NCI-H1694 (cell line): ENCODE results near the gene CFAP99.

Source experiments
- DNase-seq: peaks from one replicate; lab custom pipeline; 2025; lab: John Stamatoyannopoulos, UW

Gene CFAP99

DNA sequence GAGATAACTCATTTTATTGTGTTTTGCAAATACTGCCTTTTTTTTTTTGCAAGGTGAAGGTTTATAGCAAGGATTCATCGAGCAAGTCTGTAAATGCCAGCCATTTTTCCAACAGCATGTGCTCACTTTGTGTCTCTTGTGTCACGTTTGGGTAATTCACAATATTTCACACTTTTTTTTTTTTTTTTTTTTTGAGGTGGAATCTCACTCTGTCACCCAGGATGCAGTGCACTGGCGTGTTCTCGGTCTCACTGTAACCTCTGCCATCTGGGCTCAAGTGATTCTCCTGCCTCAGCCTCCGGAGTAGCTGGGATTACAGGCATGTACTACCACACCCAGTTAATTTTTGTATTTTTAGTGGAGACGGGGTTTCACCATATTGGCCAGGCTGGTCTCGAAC is 52.0 kb downstream of the CFAP99 start:
- DNase-seq: no peak

GRCh38 chr4:2472187-2472586 is 53.4 kb downstream of the CFAP99 start:
- DNase-seq: no peak

DNA sequence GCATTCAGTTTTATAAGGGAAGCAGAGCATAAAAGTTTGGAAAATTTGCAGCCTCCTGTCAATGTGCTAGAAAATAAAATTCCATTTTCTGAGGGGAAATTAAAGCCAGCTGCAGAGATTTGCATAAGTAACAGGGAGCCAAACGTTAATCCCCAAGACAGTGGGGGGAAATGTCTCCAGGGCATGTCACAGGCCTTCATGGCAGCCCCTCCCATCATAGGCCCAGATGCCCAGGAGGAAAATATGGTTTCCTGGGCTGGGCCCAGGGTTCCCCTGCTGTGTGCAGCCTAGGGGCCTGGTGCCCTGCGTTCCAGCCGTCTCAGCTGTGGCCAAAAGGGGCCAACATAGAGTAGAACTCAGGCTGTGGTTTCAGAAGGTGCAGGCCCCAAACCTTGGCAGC is 59.5 kb downstream of the CFAP99 start:
- no peak for DNase-seq

DNA sequence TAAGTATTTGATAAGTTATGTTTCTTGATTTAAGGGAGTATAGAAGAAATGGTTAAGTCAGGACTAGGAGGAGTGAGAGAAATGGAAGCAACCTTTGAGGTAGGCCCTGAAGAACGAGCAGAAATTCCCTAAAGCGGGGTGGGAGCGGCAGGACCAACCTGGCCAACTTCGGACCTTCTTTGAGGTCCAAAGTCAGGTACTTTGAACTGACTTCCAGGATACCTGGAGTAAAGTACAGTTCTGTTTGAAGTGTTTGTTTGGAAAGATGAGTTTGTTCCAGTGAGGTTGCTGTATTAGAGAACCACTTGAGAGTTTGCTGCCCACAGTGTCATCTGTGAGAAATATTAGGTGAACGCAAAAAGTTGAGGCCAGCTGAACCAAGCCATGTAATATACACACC is 61.9 kb downstream of the CFAP99 start:
- DNase-seq: no peak

DNA sequence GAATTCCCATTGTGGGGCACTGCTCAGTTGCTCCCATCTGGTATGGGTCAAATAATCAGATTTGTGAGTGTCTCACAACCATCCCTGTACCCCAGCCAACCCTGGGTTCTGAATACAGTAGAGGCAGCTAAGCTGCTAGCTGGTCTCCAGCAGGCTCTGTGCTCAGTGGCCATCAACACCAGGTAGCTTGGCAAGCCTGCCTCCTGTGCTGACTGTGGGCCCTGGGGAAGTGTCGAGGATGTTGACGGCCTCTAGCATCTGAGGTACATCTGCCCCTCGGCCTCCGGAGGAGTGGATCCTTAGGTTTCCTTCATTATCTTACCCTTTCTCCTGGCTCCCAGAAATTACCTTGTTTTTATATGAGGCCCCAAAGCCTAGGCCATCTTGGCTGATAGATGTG is 63.4 kb downstream of the CFAP99 start:
- no peak for DNase-seq

DNA sequence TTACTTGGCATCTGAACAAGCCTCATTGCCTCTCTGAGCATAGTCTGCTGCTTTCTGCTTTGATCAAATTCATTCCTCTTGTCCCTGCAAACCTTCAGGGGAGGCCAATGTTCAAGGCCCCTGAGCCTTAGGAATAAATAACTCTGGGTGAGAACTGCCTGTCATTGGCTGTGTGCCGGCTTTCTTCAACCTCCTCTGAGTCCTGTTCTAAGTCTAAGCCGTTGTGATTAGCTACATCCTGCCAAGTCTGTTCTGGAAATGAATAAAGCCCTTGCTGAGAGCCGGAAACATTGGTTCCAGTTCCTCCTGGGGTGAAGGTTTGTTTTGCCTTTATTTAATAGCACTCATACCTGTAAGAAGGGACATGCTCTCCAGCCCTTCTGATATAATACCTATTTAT is 63.9 kb downstream of the CFAP99 start:
- no peak for DNase-seq

DNA sequence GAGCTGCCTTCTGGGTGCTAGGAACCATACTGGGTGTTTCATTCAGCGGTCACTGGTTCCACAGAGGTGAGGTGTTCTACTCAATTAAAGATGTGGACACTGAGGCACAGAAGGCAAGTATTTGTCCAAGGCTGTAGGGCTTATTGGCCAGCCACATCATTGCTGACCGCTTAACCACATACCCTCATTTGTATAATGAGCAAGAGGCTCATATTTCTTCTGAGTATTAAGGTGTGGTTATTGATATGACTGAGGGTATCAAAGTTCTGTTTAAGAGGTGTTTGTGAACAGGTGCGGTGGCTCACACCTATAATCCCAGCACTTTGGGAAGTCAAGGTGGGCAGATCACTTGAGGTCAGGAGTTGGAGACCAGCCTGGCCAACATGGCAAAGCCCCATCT is 64.5 kb downstream of the CFAP99 start:
- DNase-seq: no peak

DNA sequence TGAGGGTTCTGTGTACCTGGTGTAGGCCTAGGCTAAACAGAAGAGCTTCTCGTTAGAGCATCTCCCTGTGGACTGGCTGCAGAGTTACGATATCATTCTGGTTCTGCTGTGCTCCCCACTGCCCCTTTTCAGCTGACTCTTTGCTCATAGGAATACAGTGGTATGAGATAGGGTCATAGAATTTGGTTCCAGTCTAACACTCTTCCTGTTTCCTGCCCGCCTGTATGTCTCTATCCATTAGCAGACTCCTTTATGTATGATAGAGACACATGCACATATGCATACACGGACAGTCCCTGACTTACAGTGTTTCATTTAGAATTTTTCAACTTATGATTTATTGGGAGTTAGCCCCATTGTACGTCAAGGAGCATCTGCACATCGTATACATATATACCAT is 65.4 kb downstream of the CFAP99 start:
- DNase-seq: no peak

DNA sequence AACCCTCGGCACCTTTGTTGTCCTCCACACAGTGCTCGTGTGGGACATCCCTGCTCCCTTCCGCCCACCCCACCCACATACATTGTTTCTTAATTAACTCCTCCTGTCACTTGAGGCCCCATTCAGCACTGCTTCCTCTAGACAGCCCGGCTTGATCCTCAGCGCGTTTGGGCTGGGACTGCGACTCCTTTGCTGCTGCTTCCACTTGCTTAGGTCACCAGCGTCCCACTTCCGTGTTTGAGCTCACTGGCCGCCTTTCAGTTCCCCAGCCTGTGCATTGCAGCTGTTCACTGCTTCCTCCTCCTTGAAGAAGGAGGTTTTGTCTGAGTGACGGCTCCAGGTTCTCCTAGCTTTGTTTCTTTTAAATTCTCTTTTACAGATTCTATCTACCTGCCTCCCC is 66.2 kb downstream of the CFAP99 start:
- no peak for DNase-seq

DNA sequence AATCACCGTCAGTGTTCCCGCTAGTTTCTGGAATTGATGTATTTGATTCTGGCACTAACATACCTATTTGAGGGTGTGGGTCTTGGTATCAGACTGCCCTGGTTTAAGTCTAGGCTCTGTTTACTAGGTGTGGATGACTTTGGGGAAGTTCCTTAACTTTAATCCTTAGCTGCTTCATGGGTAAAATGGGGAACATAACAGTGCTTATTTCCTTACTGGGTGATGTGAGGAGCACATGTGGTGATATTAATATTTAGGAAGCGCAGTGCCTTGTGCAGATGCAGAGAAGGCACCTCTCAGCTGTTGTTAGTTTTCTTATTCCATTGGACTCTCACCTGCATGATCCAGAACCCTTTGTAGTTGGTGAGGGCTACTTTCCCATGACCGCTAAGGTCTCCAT is 67.2 kb downstream of the CFAP99 start:
- DNase-seq: no peak

DNA sequence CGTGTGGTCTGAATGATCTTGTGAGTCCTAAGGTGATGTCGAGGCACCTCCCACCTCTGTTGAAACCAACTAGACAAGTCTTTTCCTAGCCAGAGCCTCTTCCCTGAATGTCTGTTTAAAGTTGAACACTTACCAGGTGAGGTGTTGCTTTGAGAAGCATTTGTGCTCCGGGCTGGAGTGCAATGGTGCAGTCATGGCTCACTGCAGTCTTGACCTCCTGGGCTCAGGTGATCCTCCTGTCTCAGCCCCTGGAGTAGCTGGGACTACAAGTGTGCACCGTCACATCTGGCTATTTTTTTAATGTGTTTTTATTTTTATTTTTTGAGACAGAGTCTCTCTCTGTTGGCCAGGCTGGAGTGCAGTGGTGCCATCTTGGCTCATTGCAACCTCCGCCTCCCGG is 68.2 kb downstream of the CFAP99 start:
- DNase-seq: no peak

- no peak for DNase-seq
Observed at GRCh38 chr4:2487632-2488031, 68.9 kb downstream of the CFAP99 start.

DNA sequence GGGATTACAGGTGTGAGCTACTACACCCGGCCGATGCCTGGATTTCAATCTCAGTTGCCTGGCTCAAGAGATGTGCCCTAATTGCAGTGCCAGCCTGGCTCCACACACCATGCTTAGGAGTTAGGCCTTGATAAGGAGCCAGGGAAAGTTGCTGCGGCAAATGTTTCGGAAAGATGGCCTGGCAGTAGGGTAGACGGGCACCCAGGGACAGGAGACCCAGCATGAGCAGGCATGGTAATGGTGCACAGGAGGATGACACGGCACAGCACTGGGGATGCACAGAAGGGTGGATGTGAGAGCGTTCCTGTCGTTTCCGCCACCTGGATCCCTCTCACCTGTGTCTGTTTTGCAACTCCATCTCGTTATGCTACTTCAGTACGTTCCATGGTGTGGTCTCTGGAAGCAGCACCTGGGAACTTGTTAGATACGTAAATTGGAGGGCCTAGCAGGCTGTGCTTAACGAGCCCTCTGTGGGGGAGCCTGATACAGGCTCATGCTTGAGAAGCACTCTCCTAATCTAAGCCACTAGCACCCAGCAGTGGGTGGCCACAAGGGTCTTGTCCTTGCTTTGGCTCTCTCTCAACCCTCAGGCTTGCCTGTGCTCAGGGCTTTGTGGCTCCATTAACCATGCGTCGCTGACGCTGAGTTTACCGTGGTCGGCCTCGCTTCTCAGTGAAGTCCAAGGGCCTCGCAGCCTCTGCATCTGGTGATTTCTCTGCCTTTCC is 70.5 kb downstream of the CFAP99 start:
- no peak for DNase-seq

DNA sequence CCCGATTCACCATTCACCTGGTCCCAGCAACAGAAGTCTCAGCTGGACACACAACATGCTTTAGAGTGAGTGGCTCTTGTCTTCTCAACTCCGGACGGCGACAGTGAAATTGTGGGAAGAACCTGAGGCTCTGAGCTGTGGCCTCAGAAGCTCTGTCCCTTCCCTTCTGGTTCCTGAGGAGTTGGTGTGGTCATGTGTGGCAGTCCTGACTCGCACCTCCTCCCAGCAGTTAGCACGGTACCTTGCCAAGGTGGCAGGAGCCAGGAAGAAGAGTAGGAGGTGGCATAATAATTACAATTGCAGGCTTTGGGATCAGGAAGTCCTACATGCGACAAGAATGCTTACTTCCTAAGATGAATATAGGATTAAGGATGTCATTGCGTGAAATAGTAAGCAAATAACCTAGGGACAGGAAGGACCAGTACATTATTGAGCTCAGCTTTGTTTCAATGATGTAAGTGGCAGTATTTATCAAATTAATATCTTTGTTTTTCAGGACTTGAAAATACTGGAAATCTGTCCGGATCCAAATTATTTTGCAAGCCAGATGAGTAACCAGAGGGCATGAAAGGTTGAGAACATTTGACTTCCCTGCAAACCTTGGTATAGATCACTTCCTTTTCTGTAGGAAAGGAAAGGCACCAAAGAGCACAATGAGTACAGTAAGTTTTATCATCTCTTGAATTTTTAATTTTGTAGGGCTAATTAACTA is 71.2 kb downstream of the CFAP99 start:
- no peak for DNase-seq

- DNase-seq: no peak
Observed at GRCh38 chr4:2492970-2493369, 74.2 kb downstream of the CFAP99 start.

GRCh38 chr4:2494992-2495391 is 76.2 kb downstream of the CFAP99 start:
- no peak for DNase-seq

DNA sequence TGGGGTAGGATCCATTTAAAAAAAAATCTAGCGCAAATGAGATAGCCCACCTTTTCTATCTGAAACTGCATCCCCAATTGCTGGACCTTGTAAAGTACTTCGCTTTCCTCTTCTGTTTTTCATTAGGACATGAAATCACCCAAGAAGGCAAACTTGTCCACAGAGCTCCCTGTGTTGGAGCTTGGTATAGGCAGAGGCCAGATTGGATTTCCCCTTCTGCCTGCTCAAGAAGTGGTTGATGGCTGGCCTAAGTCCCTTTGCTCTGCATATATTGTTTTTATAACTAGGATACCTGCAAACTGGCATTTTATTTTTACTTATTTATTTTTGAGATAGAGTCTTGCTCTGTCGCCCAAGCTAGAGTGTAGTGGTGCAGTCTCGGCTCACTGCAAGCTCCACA is 78.6 kb downstream of the CFAP99 start:
- no peak for DNase-seq

GRCh38 chr4:2497931-2498330 is 79.2 kb downstream of the CFAP99 start:
- DNase-seq: no peak

GRCh38 chr4:2500547-2500946 is 81.8 kb downstream of the CFAP99 start:
- no peak for DNase-seq

GRCh38 chr4:2501034-2501594 is 82.4 kb downstream of the CFAP99 start:
- no peak for DNase-seq

DNA sequence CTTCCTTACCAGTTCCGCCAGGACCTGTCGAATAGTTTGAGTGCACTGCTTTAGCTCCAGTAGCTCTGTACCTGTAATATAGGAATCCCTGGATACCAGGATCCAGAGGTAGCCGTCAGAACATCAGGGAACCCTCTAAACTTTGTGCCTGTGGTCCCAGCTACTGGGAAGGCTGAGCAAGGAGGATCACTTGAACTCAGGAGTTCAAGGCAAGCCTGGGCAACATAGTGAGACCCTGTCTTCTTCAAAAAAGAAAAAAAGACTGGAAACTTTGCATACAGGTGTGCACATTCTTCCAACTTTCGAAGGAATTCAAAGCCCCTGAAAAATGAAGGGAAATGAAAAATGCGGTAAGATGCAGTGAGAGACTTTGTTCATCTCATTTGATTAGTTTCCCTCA is 85.1 kb downstream of the CFAP99 start:
- no peak for DNase-seq

- no peak for DNase-seq
Observed at GRCh38 chr4:2507259-2507658, 88.5 kb downstream of the CFAP99 start.

- DNase-seq: no peak
Observed at GRCh38 chr4:2507855-2508254, 89.1 kb downstream of the CFAP99 start.
